ENCODE results near the gene MED12.

GRCh38 chrX:71106427-71106826, 12.0 kb upstream of the MED12 start, which contains the start of gene CXorf65:
- TF ChIP-seq CTCF (IDR thresholded peaks at IDR 0.05; ENCODE audit: low read depth, low read length) (no peak), POLR2A (IDR thresholded peaks at IDR 0.05; ENCODE audit: extremely low read depth, insufficient read length) (no peak), MYC (IDR thresholded peaks at IDR 0.05; ENCODE audit: low read depth, low read length) (no peak)

Measured in NB4 (cell line).